Measurements from ENCODE around the gene GRAMD1B.

- no peak for TF ChIP-seq POLR2A (IDR thresholded peaks at IDR 0.05; ENCODE audit: low read length)
- TF ChIP-seq GATA1 (IDR thresholded peaks at IDR 0.05; ENCODE audit: low read depth, low read length): no peak
Measured at GRCh38 chr11:123594921-123595320, 164.9 kb downstream of the GRAMD1B start.

Data from erythroblast (primary cell).